Raji (cell line): ENCODE measurements around the gene SIRPD.

Experiments
- POLR2A ChIP-seq: IDR thresholded peaks from 2 replicates; pipeline ENCODE4 v1.6.1; 2011; ENCODE audit warnings: low read depth, low read length, control low read depth; ENCODE audit not compliant: insufficient read depth

The SIRPD gene

DNA sequence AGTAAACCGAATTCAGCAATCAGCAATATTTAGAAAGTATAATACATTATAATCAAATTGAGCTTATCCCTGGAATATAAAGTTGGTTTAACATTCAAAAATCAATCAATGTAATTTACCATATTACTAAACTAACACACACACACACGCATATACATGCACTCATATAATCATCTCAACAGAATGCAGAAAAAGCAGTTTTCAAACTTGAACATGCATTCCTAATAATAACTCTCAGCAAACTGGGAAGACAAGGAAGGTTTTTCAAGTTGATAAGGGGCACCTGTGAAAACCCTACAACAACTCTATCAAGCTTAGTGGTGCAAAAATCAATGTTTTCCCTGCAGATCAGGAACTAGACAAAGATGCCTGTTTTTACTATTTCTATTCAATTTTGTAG lies 70.9 kb downstream of the SIRPD start:
- no peak for TF ChIP-seq POLR2A

DNA sequence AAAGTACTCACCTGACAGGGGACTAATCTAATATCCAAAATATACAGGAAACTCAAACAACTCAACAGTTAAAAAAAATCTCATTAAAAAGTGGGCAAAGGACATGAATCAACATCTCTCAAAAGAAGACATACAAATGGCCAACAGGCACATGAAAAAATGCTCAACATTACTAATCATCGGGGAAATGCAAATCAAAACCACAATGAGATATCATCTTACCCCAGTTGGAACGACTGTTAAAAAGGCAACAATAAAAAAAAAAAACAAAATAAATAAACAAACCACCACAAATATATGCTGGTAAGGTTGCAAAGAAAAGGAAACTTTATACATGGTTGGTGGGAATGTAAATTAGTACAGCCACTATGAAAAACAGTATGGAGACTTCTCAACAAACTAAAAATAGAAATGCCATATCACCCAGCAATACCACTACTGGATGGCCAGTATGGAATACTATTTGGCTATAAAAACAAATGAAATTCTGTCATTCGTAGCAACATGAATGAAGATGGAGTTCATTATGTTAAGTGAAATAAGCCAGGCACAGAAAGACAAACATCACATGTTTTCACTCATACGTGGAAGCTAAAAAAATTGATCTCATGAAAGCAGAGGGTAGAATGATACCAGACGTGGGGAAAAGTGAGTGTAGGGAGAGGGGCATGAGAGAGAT lies 72.9 kb downstream of the SIRPD start:
- TF ChIP-seq POLR2A = no peak
